HG03095 (cell line): ENCODE data around the gene IFT81.
A peak's percentile ranks its signal among the peaks of the same experiment; 100 is the strongest.
"Not testable (repeated sequence)": the region's sequence is repeated elsewhere in the genome, so short reads cannot be mapped to it uniquely, and the experiment has no call there.

Experiments
- ATAC-seq: cut with Tn5 transposase; IDR thresholded peaks from one replicate; pipeline ENCODE4 v1.9.1; 2021; ENCODE audit warnings: moderate library complexity; ENCODE audit not compliant: unreplicated experiment

IFT81 gene

GRCh38 chr12:110107369-110108281 lies 16.5 kb upstream of the IFT81 start:
- ATAC-seq: no peak

- ATAC-seq: no peak
These were observed 15.7 kb upstream of the IFT81 start for GRCh38 chr12:110108309-110109036.

- no peak for ATAC-seq
These were observed 14.9 kb upstream of the IFT81 start for GRCh38 chr12:110109037-110109836.

GRCh38 chr12:110109837-110110535 lies 14.2 kb upstream of the IFT81 start:
- ATAC-seq: no peak

- ATAC-seq: no peak
These were observed 12.5 kb upstream of the IFT81 start for GRCh38 chr12:110111476-110112334.

GRCh38 chr12:110112335-110112660 lies 11.9 kb upstream of the IFT81 start:
- ATAC-seq: no peak

- no peak for ATAC-seq
These were observed 9.6 kb upstream of the IFT81 start for GRCh38 chr12:110114528-110114937.

- ATAC-seq: no peak
These were observed 8.5 kb upstream of the IFT81 start for GRCh38 chr12:110115675-110116074.

GRCh38 chr12:110116623-110117022 lies 7.5 kb upstream of the IFT81 start:
- no peak for ATAC-seq

GRCh38 chr12:110117210-110117609 lies 6.9 kb upstream of the IFT81 start:
- ATAC-seq: not testable (repeated sequence)

- ATAC-seq: no peak
These were observed 6.0 kb upstream of the IFT81 start for GRCh38 chr12:110117956-110118685.

GRCh38 chr12:110122929-110123328 lies 1.2 kb upstream of the IFT81 start:
- ATAC-seq: no peak

GRCh38 chr12:110123919-110124268 lies 263 bp upstream of the IFT81 start:
- ATAC-seq: peak; percentile 45

GRCh38 chr12:110126557-110126956 lies 2.4 kb downstream of the IFT81 start:
- no peak for ATAC-seq

- no peak for ATAC-seq
These were observed 10.7 kb downstream of the IFT81 start for GRCh38 chr12:110134691-110135411.

- no peak for ATAC-seq
These were observed 11.6 kb downstream of the IFT81 start for GRCh38 chr12:110135806-110136205.

GRCh38 chr12:110137786-110138185 lies 13.6 kb downstream of the IFT81 start:
- no peak for ATAC-seq

GRCh38 chr12:110141389-110141788 lies 17.2 kb downstream of the IFT81 start:
- ATAC-seq: no peak

- no peak for ATAC-seq
These were observed 22.8 kb downstream of the IFT81 start for GRCh38 chr12:110146986-110147385.
